ENCODE data around the gene THRB. TPM values are rescaled to one million over a fixed set of nuclear protein-coding genes. Genes with fewer than 3 reads are reported as not detected.

THRB gene
- total and polyA plus RNA-seq, 2 experiments from 2014 or later = 0.49 to 0.57 TPM

GRCh38 chr3:24520976-24521419, 26.3 kb upstream of the THRB start:
- H3K9me3 ChIP-seq (ENCODE audit: low read depth) = no peaks in the 10 kb centered on the region
- H3K36me3 ChIP-seq = no peaks in the 10 kb centered on the region
- no peak for TF ChIP-seq CTCF (IDR thresholded peaks at IDR 0.05; ENCODE audit: low read depth, low read length)

GRCh38 chr3:24520101-24520495, 25.4 kb upstream of the THRB start:
- no peak for TF ChIP-seq CTCF (IDR thresholded peaks at IDR 0.05; ENCODE audit: low read depth, low read length)
- H3K27me3 ChIP-seq = peaks cover 88% of the 10 kb centered on the region

More at GRCh38 chr3:24520976-24521419, 26.3 kb upstream of the THRB start:
- Histone ChIP-seq H3K4me3 (peak overlapping the region; percentile 61), H3K27ac (no peak overlapping the region), H3K4me1 (ENCODE audit: low read depth) (no peaks in the 10 kb centered on the region), H3K27me3 (peaks cover 79% of the 10 kb centered on the region)
- DNase-seq (ENCODE audit: low read depth in 1 of 2, low spot score in 1 of 2) = no peak

GRCh38 chr3:24519368-24520100, 24.9 kb upstream of the THRB start:
- DNase-seq (ENCODE audit: low read depth in 1 of 2, low spot score in 1 of 2) = no peak
- no peak for TF ChIP-seq CTCF (IDR thresholded peaks at IDR 0.05; ENCODE audit: low read depth, low read length)
- Histone ChIP-seq H3K4me3 (no peak overlapping the region), H3K36me3 (no peaks in the 10 kb centered on the region), H3K9me3 (ENCODE audit: low read depth) (no peaks in the 10 kb centered on the region), H3K27me3 (peaks cover 91% of the 10 kb centered on the region), H3K4me1 (ENCODE audit: low read depth) (no peaks in the 10 kb centered on the region), H3K27ac (no peak overlapping the region)

More at GRCh38 chr3:24520101-24520495, 25.4 kb upstream of the THRB start:
- Histone ChIP-seq H3K4me3 (no peak overlapping the region), H3K4me1 (ENCODE audit: low read depth) (no peaks in the 10 kb centered on the region), H3K36me3 (no peaks in the 10 kb centered on the region), H3K27ac (no peak overlapping the region), H3K9me3 (ENCODE audit: low read depth) (no peaks in the 10 kb centered on the region)
- no peak for DNase-seq (ENCODE audit: low read depth in 1 of 2, low spot score in 1 of 2)

GRCh38 chr3:24518990-24519367, 24.3 kb upstream of the THRB start:
- H3K27me3 ChIP-seq = peaks cover 86% of the 10 kb centered on the region
- H3K4me1 ChIP-seq (ENCODE audit: low read depth) = no peaks in the 10 kb centered on the region
- H3K4me3 ChIP-seq = no peak overlapping the region
- no peaks in the 10 kb centered on the region for H3K9me3 ChIP-seq (ENCODE audit: low read depth)
- TF ChIP-seq CTCF (IDR thresholded peaks at IDR 0.05; ENCODE audit: low read depth, low read length) = no peak
- H3K36me3 ChIP-seq = no peaks in the 10 kb centered on the region
- H3K27ac ChIP-seq = no peak overlapping the region
- DNase-seq (ENCODE audit: low read depth in 1 of 2, low spot score in 1 of 2) = no peak

GRCh38 chr3:24514119-24514518, 19.5 kb upstream of the THRB start:
- TF ChIP-seq CTCF (IDR thresholded peaks at IDR 0.05; ENCODE audit: low read depth, low read length) = no peak
- H3K36me3 ChIP-seq = no peaks in the 10 kb centered on the region
- no peaks in the 10 kb centered on the region for H3K9me3 ChIP-seq (ENCODE audit: low read depth)
- H3K4me1 ChIP-seq (ENCODE audit: low read depth) = peaks cover 5% of the 10 kb centered on the region
- no peak overlapping the region for H3K27ac ChIP-seq
- no peak overlapping the region for H3K4me3 ChIP-seq
- H3K27me3 ChIP-seq = peaks cover 44% of the 10 kb centered on the region
- DNase-seq (ENCODE audit: low read depth in 1 of 2, low spot score in 1 of 2) = no peak
